ENCODE measurements around the gene RNF20.

- TF ChIP-seq POLR2A (IDR thresholded peaks at IDR 0.05; ENCODE audit: low read depth, low read length) (no peak), POLR2AphosphoS5 (IDR thresholded peaks at IDR 0.05; ENCODE audit: low read depth, low read length) (no peak)
These were observed 24.1 kb upstream of the RNF20 start for GRCh38 chr9:101509572-101509971.
